WTC11 (cell line): Measurements from ENCODE around the gene R3HDM4. TPM values are rescaled to one million over a fixed set of nuclear protein-coding genes. Genes with fewer than 3 reads are reported as not detected.

ENCODE experiments used
- ATAC-seq: fragments of 200-7000 bp; cut with Tn5 transposase; 2 replicates; pipeline ENCODE4 v1.10.0; 2021; ENCODE audit warnings: mild to moderate bottlenecking, moderate library complexity
- CTCF ChIA-PET: fragments of 300-600 bp; sonication (Branson Sonifier 250); formaldehyde crosslinking; loops from one replicate; lab custom pipeline; 2021; ENCODE audit warnings: antibody characterized with exemption; lab: Charles Lee
- POLR2A ChIA-PET: fragments of 350-600 bp; sonication (Branson Sonifier 250); formaldehyde crosslinking; loops from one replicate; lab custom pipeline; 2021; ENCODE audit warnings: antibody characterized with exemption; lab: Charles Lee
- DNase-seq: peaks from one replicate; pipeline ENCODE4 v3.0.0; 2021; ENCODE audit warnings: low spot score
- H3K27ac Mint-ChIP-seq: 2 replicates; pipeline ENCODE4 v1.8.0; 2021; ENCODE audit warnings: mixed read lengths
- H3K27me3 Mint-ChIP-seq: 2 replicates; pipeline ENCODE4 v1.8.0; 2021; ENCODE audit warnings: low read depth, mild to moderate bottlenecking, moderate library complexity, mixed read lengths
- H3K36me3 Mint-ChIP-seq: 2 replicates; pipeline ENCODE4 v1.8.0; 2021; ENCODE audit warnings: mixed read lengths
- H3K4me1 Mint-ChIP-seq: 2 replicates; pipeline ENCODE4 v1.8.0; 2022; ENCODE audit warnings: mixed read lengths
- H3K4me3 Mint-ChIP-seq: 2 replicates; pipeline ENCODE4 v1.8.0; 2021; ENCODE audit warnings: mild to moderate bottlenecking, moderate library complexity, mixed read lengths
- H3K9me3 Mint-ChIP-seq: 2 replicates; pipeline ENCODE4 v1.8.0; 2021; ENCODE audit warnings: mixed read lengths
- ELF4 ChIP-seq: sonication (generic); formaldehyde crosslinking; IDR thresholded peaks from 2 replicates; pipeline ENCODE4 v1.8.1; 2022; ENCODE audit warnings: low read depth, mild to moderate bottlenecking, moderate library complexity, missing genetic modification reagents
- EMX1 ChIP-seq: fragments of 250-450 bp; sonication (Bioruptor Pico); IDR thresholded peaks from 2 replicates; pipeline ENCODE4 v1.8.0; 2021; ENCODE audit warnings: mild to moderate bottlenecking
- HMGA2 ChIP-seq: fragments of 250-450 bp; sonication (Bioruptor Pico); IDR thresholded peaks from 2 replicates; pipeline ENCODE4 v1.4.0; 2021; ENCODE audit warnings: mild to moderate bottlenecking, moderate library complexity
- NFE2L1 ChIP-seq: sonication (generic); formaldehyde crosslinking; IDR thresholded peaks from 2 replicates; pipeline ENCODE4 v1.8.1; 2023; ENCODE audit warnings: missing genetic modification reagents
- NR3C1 ChIP-seq: sonication (generic); formaldehyde crosslinking; conservative IDR thresholded peaks from 2 replicates; pipeline ENCODE4 v1.8.1; 2023; ENCODE audit warnings: low read depth, mild to moderate bottlenecking, missing genetic modification reagents
- RELA ChIP-seq: sonication (generic); formaldehyde crosslinking; IDR thresholded peaks from 2 replicates; pipeline ENCODE4 v1.8.1; 2022; ENCODE audit warnings: missing genetic modification reagents, mild to moderate bottlenecking, borderline replicate concordance
- TEAD1 ChIP-seq: sonication (generic); formaldehyde crosslinking; IDR thresholded peaks from 2 replicates; pipeline ENCODE4 v1.8.0; 2022; ENCODE audit warnings: mild to moderate bottlenecking, missing genetic modification reagents
- ZBTB21 ChIP-seq: sonication (generic); formaldehyde crosslinking; IDR thresholded peaks from 2 replicates; pipeline ENCODE4 v1.8.1; 2023; ENCODE audit warnings: mild to moderate bottlenecking, missing genetic modification reagents, borderline replicate concordance
- ZNF121 ChIP-seq: sonication (generic); formaldehyde crosslinking; IDR thresholded peaks from 2 replicates; pipeline ENCODE4 v1.8.0; 2023; ENCODE audit warnings: missing genetic modification reagents
- ZNF416 ChIP-seq: fragments of 250-450 bp; sonication (Bioruptor Pico); IDR thresholded peaks from 2 replicates; pipeline ENCODE4 v1.9.0; 2021; ENCODE audit warnings: mild to moderate bottlenecking, inconsistent platforms
- total RNA-seq: library from RNA; stranded (reverse); gene quantifications from 3 replicates; pipeline ENCODE4 v1.2.3, GENCODE V29; 2021
- TF ChIP-seq, protein P1 (sequence below): fragments of 250-450 bp; sonication (Bioruptor Pico); IDR thresholded peaks from 2 replicates; pipeline ENCODE4 v1.9.0; 2021; ENCODE audit warnings: mild to moderate bottlenecking, borderline replicate concordance
- TF ChIP-seq, protein P2 (sequence below): sonication (generic); formaldehyde crosslinking; IDR thresholded peaks from 2 replicates; pipeline ENCODE4 v1.8.1; 2022; ENCODE audit warnings: mild to moderate bottlenecking, missing genetic modification reagents, moderate library complexity, borderline replicate concordance
- TF ChIP-seq, protein P3 (sequence below): fragments of 200-600 bp; IDR thresholded peaks from 2 replicates; pipeline ENCODE4 v1.8.0; 2022; ENCODE audit warnings: antibody characterized with exemption
- TF ChIP-seq, protein P4 (sequence below): sonication (generic); formaldehyde crosslinking; IDR thresholded peaks from 2 replicates; pipeline ENCODE4 v1.8.1; 2023; ENCODE audit warnings: mild to moderate bottlenecking, missing genetic modification reagents
- TF ChIP-seq, protein P5 (sequence below): sonication (generic); formaldehyde crosslinking; IDR thresholded peaks from 2 replicates; pipeline ENCODE4 v1.8.0; 2022; ENCODE audit warnings: mild to moderate bottlenecking, missing genetic modification reagents

Gene R3HDM4
- total RNA-seq, 1 experiment from 2014 or later: 99.5 TPM

DNA sequence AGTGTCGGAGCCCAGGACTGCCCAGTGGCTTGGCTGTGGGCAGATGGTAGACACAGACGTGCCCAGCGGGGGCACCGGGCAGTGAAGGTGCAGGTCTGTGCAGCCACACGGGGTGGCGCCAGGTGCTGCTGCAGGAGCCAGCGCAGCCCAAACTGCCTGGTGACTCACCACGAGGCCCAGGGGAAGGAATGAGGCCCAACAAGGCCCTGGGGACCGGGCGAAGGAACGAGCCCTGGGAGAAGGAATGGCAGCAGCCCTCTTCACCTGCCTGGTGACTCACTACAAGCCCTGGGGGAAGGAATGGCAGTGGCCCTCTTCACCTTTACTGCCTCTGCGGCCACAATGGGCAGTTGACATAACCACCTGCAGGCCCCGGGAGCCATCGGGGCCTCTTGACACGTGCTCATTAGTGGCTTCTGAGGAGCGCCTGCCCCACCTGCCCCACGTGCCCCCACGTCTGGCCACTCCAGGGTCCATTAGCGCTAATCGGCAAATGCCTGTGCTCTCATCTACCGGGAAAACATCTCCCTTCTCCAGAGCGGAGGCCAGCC, 29.3 kb downstream of the R3HDM4 start (continued):
- TF ChIP-seq, protein P1, sequence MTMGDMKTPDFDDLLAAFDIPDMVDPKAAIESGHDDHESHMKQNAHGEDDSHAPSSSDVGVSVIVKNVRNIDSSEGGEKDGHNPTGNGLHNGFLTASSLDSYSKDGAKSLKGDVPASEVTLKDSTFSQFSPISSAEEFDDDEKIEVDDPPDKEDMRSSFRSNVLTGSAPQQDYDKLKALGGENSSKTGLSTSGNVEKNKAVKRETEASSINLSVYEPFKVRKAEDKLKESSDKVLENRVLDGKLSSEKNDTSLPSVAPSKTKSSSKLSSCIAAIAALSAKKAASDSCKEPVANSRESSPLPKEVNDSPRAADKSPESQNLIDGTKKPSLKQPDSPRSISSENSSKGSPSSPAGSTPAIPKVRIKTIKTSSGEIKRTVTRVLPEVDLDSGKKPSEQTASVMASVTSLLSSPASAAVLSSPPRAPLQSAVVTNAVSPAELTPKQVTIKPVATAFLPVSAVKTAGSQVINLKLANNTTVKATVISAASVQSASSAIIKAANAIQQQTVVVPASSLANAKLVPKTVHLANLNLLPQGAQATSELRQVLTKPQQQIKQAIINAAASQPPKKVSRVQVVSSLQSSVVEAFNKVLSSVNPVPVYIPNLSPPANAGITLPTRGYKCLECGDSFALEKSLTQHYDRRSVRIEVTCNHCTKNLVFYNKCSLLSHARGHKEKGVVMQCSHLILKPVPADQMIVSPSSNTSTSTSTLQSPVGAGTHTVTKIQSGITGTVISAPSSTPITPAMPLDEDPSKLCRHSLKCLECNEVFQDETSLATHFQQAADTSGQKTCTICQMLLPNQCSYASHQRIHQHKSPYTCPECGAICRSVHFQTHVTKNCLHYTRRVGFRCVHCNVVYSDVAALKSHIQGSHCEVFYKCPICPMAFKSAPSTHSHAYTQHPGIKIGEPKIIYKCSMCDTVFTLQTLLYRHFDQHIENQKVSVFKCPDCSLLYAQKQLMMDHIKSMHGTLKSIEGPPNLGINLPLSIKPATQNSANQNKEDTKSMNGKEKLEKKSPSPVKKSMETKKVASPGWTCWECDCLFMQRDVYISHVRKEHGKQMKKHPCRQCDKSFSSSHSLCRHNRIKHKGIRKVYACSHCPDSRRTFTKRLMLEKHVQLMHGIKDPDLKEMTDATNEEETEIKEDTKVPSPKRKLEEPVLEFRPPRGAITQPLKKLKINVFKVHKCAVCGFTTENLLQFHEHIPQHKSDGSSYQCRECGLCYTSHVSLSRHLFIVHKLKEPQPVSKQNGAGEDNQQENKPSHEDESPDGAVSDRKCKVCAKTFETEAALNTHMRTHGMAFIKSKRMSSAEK (CRISPR knock-in tag): no peak
- TF ChIP-seq NR3C1 (CRISPR knock-in tag): no peak
- TF ChIP-seq, all 79 proteins: peak for 0

DNA sequence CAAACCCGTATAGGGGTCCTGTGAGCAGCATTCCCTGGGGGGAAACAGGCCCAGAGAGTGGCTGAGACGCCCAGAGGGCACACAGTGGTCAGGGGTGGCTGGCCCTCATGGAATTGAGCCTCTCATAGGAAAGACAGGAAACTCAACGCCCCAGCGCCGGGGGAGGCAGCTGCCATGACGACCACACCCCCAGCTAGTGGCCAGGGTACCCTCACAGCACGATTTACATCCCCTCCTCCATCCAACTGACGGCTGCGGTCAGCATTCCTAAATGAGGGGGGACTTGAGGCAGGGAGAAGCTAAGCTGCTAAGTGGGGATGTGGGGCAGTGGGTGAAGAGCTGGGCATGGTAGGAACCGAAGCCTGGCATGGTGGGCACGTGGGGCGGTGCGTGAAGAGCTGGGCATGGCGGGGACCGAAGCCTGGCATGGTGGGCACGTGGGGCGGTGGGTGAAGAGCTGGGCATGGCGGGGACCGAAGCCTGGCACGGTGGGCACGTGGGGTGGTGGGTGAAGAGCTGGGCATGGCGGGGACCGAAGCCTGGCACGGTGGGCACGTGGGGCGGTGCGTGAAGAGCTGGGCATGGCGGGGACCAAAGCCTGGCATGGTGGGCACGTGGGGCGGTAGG, 30.0 kb downstream of the R3HDM4 start:
- Mint-ChIP-seq H3K36me3 (peaks cover 18% of the 10 kb centered on the region), H3K9me3 (no peaks in the 10 kb centered on the region), H3K27ac (no peak overlapping the region), H3K27me3 (no peaks in the 10 kb centered on the region), H3K4me1 (no peaks in the 10 kb centered on the region), H3K4me3 (no peak overlapping the region)
- no peak for ATAC-seq
- DNase-seq: no peak
- TF ChIP-seq ELF4 (CRISPR knock-in tag): no peak
- no peak for TF ChIP-seq EMX1 (CRISPR knock-in tag)
- TF ChIP-seq NFE2L1 (CRISPR knock-in tag): no peak
- TF ChIP-seq, protein P2, sequence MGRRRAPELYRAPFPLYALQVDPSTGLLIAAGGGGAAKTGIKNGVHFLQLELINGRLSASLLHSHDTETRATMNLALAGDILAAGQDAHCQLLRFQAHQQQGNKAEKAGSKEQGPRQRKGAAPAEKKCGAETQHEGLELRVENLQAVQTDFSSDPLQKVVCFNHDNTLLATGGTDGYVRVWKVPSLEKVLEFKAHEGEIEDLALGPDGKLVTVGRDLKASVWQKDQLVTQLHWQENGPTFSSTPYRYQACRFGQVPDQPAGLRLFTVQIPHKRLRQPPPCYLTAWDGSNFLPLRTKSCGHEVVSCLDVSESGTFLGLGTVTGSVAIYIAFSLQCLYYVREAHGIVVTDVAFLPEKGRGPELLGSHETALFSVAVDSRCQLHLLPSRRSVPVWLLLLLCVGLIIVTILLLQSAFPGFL (CRISPR knock-in tag): no peak
- TF ChIP-seq, protein P3, sequence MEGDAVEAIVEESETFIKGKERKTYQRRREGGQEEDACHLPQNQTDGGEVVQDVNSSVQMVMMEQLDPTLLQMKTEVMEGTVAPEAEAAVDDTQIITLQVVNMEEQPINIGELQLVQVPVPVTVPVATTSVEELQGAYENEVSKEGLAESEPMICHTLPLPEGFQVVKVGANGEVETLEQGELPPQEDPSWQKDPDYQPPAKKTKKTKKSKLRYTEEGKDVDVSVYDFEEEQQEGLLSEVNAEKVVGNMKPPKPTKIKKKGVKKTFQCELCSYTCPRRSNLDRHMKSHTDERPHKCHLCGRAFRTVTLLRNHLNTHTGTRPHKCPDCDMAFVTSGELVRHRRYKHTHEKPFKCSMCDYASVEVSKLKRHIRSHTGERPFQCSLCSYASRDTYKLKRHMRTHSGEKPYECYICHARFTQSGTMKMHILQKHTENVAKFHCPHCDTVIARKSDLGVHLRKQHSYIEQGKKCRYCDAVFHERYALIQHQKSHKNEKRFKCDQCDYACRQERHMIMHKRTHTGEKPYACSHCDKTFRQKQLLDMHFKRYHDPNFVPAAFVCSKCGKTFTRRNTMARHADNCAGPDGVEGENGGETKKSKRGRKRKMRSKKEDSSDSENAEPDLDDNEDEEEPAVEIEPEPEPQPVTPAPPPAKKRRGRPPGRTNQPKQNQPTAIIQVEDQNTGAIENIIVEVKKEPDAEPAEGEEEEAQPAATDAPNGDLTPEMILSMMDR: no peak
- no peak for TF ChIP-seq ZNF416 (CRISPR knock-in tag)
- no peak for TF ChIP-seq RELA (CRISPR knock-in tag)
- TF ChIP-seq, protein P4, sequence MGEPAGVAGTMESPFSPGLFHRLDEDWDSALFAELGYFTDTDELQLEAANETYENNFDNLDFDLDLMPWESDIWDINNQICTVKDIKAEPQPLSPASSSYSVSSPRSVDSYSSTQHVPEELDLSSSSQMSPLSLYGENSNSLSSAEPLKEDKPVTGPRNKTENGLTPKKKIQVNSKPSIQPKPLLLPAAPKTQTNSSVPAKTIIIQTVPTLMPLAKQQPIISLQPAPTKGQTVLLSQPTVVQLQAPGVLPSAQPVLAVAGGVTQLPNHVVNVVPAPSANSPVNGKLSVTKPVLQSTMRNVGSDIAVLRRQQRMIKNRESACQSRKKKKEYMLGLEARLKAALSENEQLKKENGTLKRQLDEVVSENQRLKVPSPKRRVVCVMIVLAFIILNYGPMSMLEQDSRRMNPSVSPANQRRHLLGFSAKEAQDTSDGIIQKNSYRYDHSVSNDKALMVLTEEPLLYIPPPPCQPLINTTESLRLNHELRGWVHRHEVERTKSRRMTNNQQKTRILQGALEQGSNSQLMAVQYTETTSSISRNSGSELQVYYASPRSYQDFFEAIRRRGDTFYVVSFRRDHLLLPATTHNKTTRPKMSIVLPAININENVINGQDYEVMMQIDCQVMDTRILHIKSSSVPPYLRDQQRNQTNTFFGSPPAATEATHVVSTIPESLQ (CRISPR knock-in tag): no peak
- TF ChIP-seq HMGA2 (CRISPR knock-in tag): no peak
- TF ChIP-seq TEAD1 (CRISPR knock-in tag): no peak
- no peak for TF ChIP-seq ZBTB21
- TF ChIP-seq, protein P5, sequence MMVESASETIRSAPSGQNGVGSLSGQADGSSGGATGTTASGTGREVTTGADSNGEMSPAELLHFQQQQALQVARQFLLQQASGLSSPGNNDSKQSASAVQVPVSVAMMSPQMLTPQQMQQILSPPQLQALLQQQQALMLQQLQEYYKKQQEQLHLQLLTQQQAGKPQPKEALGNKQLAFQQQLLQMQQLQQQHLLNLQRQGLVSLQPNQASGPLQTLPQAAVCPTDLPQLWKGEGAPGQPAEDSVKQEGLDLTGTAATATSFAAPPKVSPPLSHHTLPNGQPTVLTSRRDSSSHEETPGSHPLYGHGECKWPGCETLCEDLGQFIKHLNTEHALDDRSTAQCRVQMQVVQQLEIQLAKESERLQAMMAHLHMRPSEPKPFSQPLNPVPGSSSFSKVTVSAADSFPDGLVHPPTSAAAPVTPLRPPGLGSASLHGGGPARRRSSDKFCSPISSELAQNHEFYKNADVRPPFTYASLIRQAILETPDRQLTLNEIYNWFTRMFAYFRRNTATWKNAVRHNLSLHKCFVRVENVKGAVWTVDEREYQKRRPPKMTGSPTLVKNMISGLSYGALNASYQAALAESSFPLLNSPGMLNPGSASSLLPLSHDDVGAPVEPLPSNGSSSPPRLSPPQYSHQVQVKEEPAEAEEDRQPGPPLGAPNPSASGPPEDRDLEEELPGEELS: no peak
- TF ChIP-seq ZNF121 (CRISPR knock-in tag): no peak
- ChIA-PET POLR2A (no interaction called here), CTCF (no interaction called here)
